ENCODE data around the gene TOP3B. TPM values are rescaled to one million over a fixed set of nuclear protein-coding genes. Genes with fewer than 3 reads are reported as not detected.

TOP3B gene
- total and polyA plus RNA-seq, 9 of the 15 experiments (the other 6 are each of a cell fraction or from before 2014, with no cell fraction given) = 3.0 to 188 (median 112) TPM

DNA sequence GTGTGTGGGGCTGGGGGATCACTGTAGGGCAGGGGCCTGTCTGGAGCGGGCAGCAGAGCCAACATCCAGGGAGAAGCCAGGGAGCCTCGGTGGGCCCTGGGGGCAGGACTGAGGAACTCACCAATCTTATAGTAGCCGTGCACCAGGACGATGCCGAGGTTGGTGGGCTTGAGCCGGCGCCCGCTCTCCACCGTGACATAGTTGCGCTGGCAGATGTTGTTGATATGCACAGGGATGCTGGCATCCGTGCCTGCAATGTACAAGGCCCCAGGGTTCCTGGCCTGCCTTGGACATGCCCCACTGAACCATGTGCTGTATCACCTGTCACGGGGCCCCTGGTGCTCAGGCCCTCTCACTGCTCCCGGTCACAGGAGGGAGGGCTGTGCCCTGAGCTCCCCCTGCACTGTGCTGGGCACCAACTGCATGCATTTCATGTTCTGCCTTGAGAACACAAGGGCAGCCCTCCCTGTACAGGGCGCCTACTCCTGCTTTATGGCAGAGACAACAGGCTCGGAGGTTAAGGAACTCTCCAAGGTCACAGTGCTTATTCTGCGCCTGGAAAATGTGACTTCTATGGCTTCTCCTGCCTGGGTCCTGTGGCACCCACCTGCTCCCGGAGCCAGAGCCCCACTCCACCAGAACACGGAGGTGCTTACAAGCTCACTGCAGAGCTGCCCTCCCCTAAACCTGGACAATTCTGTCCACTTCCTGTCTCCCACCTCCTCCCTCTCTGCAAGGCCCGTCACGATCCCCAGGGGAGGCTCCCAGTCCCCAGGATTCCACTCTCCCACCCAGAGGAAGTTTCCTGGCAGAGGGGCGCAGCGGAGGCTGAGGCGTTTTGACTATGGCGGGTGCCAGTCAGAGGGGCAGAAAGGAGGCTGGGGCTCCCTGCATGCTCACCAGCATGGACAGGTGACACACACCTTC lies 22.1 kb downstream of the TOP3B start (continued):
- TF ChIP-seq KDM4B (IDR thresholded peaks at IDR 0.05; ENCODE audit: borderline replicate concordance in 2 of 2, low read depth in 1 of 2) (peak in 1 of 2 experiments; percentile 71; a peak in 1 of 4 replicates), GATAD2B (IDR thresholded peaks at IDR 0.05; ENCODE audit: borderline replicate concordance) (no peak), ZNF668 (CRISPR knock-in tag; IDR thresholded peaks at IDR 0.05) (no peak), ZNF75A (CRISPR knock-in tag; IDR thresholded peaks at IDR 0.05) (no peak)
- TF ChIP-seq, protein P1, sequence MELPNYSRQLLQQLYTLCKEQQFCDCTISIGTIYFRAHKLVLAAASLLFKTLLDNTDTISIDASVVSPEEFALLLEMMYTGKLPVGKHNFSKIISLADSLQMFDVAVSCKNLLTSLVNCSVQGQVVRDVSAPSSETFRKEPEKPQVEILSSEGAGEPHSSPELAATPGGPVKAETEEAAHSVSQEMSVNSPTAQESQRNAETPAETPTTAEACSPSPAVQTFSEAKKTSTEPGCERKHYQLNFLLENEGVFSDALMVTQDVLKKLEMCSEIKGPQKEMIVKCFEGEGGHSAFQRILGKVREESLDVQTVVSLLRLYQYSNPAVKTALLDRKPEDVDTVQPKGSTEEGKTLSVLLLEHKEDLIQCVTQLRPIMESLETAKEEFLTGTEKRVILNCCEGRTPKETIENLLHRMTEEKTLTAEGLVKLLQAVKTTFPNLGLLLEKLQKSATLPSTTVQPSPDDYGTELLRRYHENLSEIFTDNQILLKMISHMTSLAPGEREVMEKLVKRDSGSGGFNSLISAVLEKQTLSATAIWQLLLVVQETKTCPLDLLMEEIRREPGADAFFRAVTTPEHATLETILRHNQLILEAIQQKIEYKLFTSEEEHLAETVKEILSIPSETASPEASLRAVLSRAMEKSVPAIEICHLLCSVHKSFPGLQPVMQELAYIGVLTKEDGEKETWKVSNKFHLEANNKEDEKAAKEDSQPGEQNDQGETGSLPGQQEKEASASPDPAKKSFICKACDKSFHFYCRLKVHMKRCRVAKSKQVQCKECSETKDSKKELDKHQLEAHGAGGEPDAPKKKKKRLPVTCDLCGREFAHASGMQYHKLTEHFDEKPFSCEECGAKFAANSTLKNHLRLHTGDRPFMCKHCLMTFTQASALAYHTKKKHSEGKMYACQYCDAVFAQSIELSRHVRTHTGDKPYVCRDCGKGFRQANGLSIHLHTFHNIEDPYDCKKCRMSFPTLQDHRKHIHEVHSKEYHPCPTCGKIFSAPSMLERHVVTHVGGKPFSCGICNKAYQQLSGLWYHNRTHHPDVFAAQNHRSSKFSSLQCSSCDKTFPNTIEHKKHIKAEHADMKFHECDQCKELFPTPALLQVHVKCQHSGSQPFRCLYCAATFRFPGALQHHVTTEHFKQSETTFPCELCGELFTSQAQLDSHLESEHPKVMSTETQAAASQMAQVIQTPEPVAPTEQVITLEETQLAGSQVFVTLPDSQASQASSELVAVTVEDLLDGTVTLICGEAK (IDR thresholded peaks at IDR 0.05) = no peak
- TF ChIP-seq, protein P1 (CRISPR knock-in tag; IDR thresholded peaks at IDR 0.05) = no peak
- TF ChIP-seq, protein P2, sequence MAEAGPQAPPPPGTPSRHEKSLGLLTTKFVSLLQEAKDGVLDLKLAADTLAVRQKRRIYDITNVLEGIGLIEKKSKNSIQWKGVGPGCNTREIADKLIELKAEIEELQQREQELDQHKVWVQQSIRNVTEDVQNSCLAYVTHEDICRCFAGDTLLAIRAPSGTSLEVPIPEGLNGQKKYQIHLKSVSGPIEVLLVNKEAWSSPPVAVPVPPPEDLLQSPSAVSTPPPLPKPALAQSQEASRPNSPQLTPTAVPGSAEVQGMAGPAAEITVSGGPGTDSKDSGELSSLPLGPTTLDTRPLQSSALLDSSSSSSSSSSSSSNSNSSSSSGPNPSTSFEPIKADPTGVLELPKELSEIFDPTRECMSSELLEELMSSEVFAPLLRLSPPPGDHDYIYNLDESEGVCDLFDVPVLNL (CRISPR knock-in tag; IDR thresholded peaks at IDR 0.05; ENCODE audit: low read depth) = no peak
- TF ChIP-seq, protein P3, sequence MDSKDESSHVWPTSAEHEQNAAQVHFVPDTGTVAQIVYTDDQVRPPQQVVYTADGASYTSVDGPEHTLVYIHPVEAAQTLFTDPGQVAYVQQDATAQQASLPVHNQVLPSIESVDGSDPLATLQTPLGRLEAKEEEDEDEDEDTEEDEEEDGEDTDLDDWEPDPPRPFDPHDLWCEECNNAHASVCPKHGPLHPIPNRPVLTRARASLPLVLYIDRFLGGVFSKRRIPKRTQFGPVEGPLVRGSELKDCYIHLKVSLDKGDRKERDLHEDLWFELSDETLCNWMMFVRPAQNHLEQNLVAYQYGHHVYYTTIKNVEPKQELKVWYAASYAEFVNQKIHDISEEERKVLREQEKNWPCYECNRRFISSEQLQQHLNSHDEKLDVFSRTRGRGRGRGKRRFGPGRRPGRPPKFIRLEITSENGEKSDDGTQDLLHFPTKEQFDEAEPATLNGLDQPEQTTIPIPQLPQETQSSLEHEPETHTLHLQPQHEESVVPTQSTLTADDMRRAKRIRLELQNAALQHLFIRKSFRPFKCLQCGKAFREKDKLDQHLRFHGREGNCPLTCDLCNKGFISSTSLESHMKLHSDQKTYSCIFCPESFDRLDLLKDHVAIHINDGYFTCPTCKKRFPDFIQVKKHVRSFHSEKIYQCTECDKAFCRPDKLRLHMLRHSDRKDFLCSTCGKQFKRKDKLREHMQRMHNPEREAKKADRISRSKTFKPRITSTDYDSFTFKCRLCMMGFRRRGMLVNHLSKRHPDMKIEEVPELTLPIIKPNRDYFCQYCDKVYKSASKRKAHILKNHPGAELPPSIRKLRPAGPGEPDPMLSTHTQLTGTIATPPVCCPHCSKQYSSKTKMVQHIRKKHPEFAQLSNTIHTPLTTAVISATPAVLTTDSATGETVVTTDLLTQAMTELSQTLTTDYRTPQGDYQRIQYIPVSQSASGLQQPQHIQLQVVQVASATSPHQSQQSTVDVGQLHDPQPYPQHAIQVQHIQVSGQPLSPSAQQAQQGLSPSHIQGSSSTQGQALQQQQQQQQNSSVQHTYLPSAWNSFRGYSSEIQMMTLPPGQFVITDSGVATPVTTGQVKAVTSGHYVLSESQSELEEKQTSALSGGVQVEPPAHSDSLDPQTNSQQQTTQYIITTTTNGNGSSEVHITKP (IDR thresholded peaks at IDR 0.05; ENCODE audit: partially characterized antibody) = no peak
- TF ChIP-seq, protein P4, sequence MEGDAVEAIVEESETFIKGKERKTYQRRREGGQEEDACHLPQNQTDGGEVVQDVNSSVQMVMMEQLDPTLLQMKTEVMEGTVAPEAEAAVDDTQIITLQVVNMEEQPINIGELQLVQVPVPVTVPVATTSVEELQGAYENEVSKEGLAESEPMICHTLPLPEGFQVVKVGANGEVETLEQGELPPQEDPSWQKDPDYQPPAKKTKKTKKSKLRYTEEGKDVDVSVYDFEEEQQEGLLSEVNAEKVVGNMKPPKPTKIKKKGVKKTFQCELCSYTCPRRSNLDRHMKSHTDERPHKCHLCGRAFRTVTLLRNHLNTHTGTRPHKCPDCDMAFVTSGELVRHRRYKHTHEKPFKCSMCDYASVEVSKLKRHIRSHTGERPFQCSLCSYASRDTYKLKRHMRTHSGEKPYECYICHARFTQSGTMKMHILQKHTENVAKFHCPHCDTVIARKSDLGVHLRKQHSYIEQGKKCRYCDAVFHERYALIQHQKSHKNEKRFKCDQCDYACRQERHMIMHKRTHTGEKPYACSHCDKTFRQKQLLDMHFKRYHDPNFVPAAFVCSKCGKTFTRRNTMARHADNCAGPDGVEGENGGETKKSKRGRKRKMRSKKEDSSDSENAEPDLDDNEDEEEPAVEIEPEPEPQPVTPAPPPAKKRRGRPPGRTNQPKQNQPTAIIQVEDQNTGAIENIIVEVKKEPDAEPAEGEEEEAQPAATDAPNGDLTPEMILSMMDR (IDR thresholded peaks at IDR 0.05 in 2 of 3, conservative IDR thresholded peaks at IDR 0.05 in 1 of 3; ENCODE audit: insufficient read depth in 2 of 3, low read depth in 1 of 3, low read length in 3 of 3) = no peak
